ENCODE results near the gene URAD. TPM values are rescaled to one million over a fixed set of nuclear protein-coding genes. Genes with fewer than 3 reads are reported as not detected.

URAD gene
- total RNA-seq, 1 donor from 2014 or later = not detected

DNA sequence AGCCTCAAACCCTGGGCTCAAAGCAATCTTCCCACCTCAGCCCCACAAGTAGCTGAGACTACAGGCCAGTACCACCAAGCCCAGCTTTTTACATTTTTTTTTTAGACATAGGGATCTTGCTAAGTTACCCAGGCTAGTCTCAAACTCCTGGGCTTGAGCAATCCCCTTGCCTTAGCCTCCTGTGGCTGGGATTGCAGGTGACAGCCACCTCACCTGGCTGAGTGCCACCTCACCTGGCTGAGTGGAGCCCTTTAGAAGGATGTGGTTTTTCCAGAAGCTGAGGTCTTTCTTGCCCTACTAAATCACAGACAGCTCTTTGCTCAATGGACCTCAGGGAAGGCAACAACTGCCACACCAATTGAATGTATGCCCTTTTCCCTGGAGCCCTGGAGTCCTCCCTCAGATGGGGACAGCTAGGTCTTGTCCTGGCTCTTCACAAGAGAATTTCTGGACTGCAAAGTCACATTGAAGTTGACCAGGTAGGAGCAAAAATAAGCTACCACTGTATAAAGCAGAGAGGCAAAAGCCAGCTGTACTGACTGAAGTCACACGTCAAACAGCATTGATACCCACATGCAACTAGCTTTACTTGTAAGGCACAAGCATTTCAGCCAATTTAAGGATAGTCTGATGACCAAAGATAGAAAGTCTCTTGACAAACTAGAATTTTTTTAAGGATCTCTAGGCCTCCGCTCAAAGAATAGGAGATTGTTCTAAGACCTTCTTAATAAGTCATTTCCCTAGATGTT lies 54.7 kb downstream of the URAD start:
- DNase-seq (ENCODE audit: extremely low spot score, unreplicated experiment) = no peak
- H3K36me3 Mint-ChIP-seq (ENCODE audit: unreplicated experiment) = no peaks in the 10 kb centered on the region
- H3K4me3 Mint-ChIP-seq (ENCODE audit: unreplicated experiment) = no peak overlapping the region
- TF ChIP-seq, protein P1, sequence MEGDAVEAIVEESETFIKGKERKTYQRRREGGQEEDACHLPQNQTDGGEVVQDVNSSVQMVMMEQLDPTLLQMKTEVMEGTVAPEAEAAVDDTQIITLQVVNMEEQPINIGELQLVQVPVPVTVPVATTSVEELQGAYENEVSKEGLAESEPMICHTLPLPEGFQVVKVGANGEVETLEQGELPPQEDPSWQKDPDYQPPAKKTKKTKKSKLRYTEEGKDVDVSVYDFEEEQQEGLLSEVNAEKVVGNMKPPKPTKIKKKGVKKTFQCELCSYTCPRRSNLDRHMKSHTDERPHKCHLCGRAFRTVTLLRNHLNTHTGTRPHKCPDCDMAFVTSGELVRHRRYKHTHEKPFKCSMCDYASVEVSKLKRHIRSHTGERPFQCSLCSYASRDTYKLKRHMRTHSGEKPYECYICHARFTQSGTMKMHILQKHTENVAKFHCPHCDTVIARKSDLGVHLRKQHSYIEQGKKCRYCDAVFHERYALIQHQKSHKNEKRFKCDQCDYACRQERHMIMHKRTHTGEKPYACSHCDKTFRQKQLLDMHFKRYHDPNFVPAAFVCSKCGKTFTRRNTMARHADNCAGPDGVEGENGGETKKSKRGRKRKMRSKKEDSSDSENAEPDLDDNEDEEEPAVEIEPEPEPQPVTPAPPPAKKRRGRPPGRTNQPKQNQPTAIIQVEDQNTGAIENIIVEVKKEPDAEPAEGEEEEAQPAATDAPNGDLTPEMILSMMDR (IDR thresholded peaks at IDR 0.05) = no peak
- peaks cover 51% of the 10 kb centered on the region for H3K27me3 Mint-ChIP-seq (ENCODE audit: unreplicated experiment)
- H3K27ac Mint-ChIP-seq (ENCODE audit: unreplicated experiment) = no peak overlapping the region
- H3K9me3 Mint-ChIP-seq (ENCODE audit: unreplicated experiment) = no peaks in the 10 kb centered on the region
- H3K4me1 Mint-ChIP-seq (ENCODE audit: unreplicated experiment) = no peaks in the 10 kb centered on the region

DNA sequence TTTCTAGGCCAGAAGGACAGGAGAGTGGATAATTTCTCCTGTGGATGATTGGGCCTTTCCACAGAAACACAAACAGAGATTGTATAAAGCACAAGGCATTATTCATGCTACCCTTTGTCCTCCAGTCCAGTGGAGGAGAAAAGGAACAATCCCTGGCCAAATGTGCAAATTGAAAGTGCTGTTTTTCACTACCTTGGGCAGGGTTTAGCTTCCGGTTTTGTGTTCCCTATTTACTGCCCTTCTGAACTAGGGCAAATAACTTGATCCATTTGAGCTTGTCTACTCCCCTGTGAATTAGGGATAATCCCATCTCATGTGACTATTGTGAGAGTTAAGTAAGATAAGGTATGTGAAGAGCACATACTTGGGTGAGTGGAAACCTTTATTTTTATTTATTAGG lies 55.4 kb downstream of the URAD start:
- TF ChIP-seq, protein P1 (IDR thresholded peaks at IDR 0.05) = no peak
- Mint-ChIP-seq H3K36me3 (ENCODE audit: unreplicated experiment) (no peaks in the 10 kb centered on the region), H3K4me1 (ENCODE audit: unreplicated experiment) (no peaks in the 10 kb centered on the region), H3K27ac (ENCODE audit: unreplicated experiment) (no peak overlapping the region), H3K27me3 (ENCODE audit: unreplicated experiment) (peaks cover 58% of the 10 kb centered on the region), H3K9me3 (ENCODE audit: unreplicated experiment) (no peaks in the 10 kb centered on the region), H3K4me3 (ENCODE audit: unreplicated experiment) (no peak overlapping the region)
- DNase-seq (ENCODE audit: extremely low spot score, unreplicated experiment) = no peak

DNA sequence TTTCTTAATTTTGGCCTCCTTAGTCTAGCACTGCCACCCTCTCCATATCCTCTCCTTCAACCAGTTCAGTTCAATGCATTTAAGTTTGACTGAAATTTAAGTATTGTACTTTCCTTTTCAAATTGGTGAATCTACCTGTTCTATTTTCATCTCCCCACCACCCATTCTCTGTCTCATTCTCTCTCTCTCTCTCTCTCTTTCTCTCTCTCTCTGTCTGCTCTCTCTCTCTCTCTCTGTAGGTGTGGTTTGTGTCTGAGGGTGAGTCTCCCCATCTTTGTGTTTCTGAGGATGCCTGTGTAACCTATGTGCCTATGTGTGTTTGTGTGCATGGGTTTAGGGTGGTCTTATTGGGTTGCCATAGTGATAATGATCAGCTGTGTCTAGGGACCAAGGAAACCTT lies 58.6 kb downstream of the URAD start:
- no peak for DNase-seq (ENCODE audit: extremely low spot score, unreplicated experiment)
- Mint-ChIP-seq H3K4me3 (ENCODE audit: unreplicated experiment) (no peak overlapping the region), H3K27ac (ENCODE audit: unreplicated experiment) (no peak overlapping the region), H3K4me1 (ENCODE audit: unreplicated experiment) (peaks cover 5% of the 10 kb centered on the region), H3K27me3 (ENCODE audit: unreplicated experiment) (peaks cover 81% of the 10 kb centered on the region), H3K9me3 (ENCODE audit: unreplicated experiment) (no peaks in the 10 kb centered on the region), H3K36me3 (ENCODE audit: unreplicated experiment) (no peaks in the 10 kb centered on the region)
- TF ChIP-seq, protein P1 (IDR thresholded peaks at IDR 0.05) = no peak

DNA sequence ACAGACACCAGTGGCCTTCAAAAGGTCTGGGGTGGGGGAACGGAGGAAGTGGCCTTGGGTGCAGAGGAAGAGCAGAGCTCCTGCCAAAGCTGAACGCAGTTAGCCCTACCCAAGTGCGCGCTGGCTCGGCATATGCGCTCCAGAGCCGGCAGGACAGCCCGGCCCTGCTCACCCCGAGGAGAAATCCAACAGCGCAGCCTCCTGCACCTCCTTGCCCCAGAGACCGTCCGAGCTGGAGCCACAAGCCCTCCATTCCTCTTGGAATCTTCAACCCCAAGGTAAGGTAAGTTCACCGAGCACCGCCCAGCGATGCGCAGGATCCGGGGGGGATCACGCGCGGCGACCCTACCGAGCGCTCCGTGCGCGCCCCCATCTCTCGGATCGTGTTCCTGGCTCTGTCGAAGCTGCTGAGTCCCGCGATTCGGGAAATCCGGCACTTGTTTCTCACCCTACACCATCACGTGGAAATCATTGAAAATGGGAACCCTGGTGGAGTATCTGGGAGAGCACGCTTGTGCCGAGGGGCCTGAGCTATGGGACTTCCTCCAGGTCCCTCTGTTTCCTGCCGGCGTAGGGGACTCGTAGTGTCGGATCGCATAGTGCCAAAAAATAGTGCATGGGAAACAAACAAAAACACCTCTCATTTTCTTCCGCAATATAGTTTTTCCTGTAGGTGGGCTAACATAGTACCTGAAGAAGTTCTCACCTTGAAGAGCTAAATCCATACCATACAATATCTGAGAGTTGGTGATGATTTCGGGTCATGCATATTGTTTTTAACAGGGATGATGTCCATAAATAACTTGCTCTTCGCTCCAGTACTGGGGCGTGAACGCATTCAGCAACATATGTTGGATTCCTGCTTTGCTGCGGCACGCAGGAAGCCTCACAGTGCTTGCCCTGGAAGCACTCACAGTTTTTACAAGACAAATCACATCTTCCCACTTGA lies 59.4 kb downstream of the URAD start:
- Mint-ChIP-seq H3K4me1 (ENCODE audit: unreplicated experiment) (peaks cover 7% of the 10 kb centered on the region), H3K27me3 (ENCODE audit: unreplicated experiment) (peaks cover 83% of the 10 kb centered on the region), H3K36me3 (ENCODE audit: unreplicated experiment) (no peaks in the 10 kb centered on the region), H3K9me3 (ENCODE audit: unreplicated experiment) (no peaks in the 10 kb centered on the region), H3K27ac (ENCODE audit: unreplicated experiment) (no peak overlapping the region), H3K4me3 (ENCODE audit: unreplicated experiment) (no peak overlapping the region)
- TF ChIP-seq, protein P1 (IDR thresholded peaks at IDR 0.05) = no peak
- DNase-seq (ENCODE audit: extremely low spot score, unreplicated experiment) = no peak

DNA sequence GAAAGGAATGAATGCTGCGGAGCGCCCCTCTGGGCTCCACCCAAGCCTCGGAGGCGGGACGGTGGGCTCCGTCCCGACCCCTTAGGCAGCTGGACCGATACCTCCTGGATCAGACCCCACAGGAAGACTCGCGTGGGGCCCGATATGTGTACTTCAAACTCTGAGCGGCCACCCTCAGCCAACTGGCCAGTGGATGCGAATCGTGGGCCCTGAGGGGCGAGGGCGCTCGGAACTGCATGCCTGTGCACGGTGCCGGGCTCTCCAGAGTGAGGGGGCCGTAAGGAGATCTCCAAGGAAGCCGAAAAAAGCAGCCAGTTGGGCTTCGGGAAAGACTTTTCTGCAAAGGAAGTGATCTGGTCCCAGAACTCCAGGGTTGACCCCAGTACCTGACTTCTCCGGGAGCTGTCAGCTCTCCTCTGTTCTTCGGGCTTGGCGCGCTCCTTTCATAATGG lies 60.1 kb downstream of the URAD start:
- Mint-ChIP-seq H3K27ac (ENCODE audit: unreplicated experiment) (no peak overlapping the region), H3K9me3 (ENCODE audit: unreplicated experiment) (no peaks in the 10 kb centered on the region), H3K36me3 (ENCODE audit: unreplicated experiment) (no peaks in the 10 kb centered on the region), H3K4me3 (ENCODE audit: unreplicated experiment) (no peak overlapping the region), H3K4me1 (ENCODE audit: unreplicated experiment) (peaks cover 7% of the 10 kb centered on the region), H3K27me3 (ENCODE audit: unreplicated experiment) (peaks cover 85% of the 10 kb centered on the region)
- DNase-seq (ENCODE audit: extremely low spot score, unreplicated experiment) = no peak
- TF ChIP-seq, protein P1 (IDR thresholded peaks at IDR 0.05) = no peak

Measured in osteocyte (in vitro differentiated cells).